Activated T-cell treated with anti-CD3 and anti-CD28 coated beads for 1 hour (primary cell): ENCODE measurements around the gene ANP32D.
"Not testable (repeated sequence)": the region's sequence is repeated elsewhere in the genome, so short reads cannot be mapped to it uniquely, and the experiment has no call there.

Source experiments
- DNase-seq: peaks from one replicate; pipeline ENCODE4 v3.0.0-alpha.2; 2020; ENCODE audit warnings: low read depth

The ANP32D gene

GRCh38 chr12:48506836-48507235, 34.5 kb downstream of the ANP32D start:
- DNase-seq: not testable (repeated sequence)

DNA sequence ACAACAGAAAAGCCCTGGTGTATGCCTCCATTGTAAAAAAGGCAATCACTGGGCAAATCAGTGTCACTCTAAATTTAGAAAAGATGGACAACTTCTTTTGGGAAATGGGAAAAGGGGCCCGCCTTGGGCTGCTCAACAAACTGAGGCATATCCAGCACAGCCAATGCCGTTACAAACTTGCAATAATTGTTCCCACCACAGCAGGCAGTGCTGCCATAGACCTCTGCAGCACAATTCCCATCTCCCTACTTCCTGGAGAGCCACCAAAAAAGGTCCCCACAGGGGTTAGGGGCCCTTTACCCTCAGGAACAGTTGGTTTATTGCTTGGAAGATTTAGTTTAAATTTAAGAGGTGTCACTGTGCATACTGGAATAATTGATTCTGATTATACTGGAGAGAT, 36.6 kb downstream of the ANP32D start:
- no peak for DNase-seq

- no peak for DNase-seq
Observed at GRCh38 chr12:48510111-48510510, 37.8 kb downstream of the ANP32D start.

DNA sequence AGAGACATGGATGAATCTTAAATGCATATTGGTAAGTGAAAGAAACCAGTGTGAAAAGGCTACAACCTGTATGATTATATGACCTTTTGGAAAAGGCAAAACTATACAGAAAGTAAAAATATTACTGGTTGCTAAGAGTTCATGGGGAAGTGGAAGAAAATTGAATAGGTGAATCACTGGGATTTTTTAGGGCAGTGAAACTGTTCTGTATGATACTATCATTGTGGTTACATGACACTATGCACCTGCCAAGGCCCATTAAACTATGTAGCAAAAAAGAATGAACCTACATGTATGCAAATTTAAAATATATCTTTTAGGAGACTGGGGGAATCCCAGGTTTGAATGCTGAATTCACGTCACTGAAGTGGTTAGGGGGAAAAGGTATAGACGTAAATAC, 40.5 kb downstream of the ANP32D start:
- no peak for DNase-seq

DNA sequence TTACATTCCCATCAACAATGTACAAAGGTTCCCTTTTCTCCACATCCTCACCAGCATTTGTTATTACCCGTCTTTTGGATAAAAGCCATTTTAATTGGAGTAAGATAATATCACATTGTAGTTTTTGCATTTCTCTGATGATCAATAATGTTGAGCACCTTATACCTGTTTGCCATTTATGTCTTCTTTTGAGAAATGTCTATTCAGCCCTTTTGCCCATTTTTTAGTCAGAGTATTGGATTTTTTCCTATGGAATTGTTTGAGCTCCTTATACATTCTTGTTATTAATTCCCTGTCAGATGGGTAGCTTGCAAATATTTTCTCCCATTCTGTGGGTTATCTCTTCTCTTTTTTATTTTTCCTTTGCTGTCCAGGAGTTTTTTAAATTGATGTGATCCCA, 42.4 kb downstream of the ANP32D start:
- no peak for DNase-seq

DNA sequence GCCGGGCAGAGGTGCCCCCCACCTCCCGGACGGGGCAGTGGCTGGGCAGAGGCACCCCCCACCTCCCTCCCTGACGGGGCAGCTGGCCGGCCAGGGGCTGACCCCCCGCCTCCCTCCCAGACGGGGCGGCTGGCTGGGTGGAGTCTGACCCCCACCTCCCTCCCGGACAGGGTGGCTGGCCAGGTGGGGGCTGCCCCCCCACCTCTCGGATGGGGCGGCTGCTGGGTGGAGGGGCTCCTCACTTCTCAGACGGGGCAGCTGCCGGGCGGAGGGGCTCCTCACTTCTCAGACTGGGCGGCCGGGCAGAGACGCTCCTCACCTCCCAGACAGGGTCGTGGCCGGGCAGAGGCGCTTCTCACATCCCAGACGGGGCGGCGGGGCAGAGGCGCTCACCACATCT, 48.0 kb downstream of the ANP32D start:
- not testable (repeated sequence) for DNase-seq
